Peyer's patch (tissue), 4 donors: ENCODE measurements around the gene TDRD9.

Experiments used
- POLR2A ChIP-seq, 2 donors: fragments of 450-650 bp; IDR thresholded peaks; one replicate each; pipeline ENCODE4 v1.5.1; 2017; ENCODE audit warnings: antibody characterized with exemption in 2 of 2, mild to moderate bottlenecking in 2 of 2, moderate library complexity in 2 of 2
- TF ChIP-seq, protein P1 (sequence below), 6 experiments: fragments of 450-650 bp in 4 of 6; fragments of 200-600 bp in 2 of 6; sonication (generic) in 1 of 6; IDR thresholded peaks; one replicate each; pipeline ENCODE4 v1.5.1; 2017 to 2019; ENCODE audit warnings: antibody characterized with exemption in 6 of 6, mild to moderate bottlenecking in 3 of 6, moderate library complexity in 1 of 6

GRCh38 chr14:104075530-104076151 lies 147.4 kb downstream of the TDRD9 start:
- TF ChIP-seq POLR2A (IDR thresholded peaks at IDR 0.05): no peak
- TF ChIP-seq, protein P1, sequence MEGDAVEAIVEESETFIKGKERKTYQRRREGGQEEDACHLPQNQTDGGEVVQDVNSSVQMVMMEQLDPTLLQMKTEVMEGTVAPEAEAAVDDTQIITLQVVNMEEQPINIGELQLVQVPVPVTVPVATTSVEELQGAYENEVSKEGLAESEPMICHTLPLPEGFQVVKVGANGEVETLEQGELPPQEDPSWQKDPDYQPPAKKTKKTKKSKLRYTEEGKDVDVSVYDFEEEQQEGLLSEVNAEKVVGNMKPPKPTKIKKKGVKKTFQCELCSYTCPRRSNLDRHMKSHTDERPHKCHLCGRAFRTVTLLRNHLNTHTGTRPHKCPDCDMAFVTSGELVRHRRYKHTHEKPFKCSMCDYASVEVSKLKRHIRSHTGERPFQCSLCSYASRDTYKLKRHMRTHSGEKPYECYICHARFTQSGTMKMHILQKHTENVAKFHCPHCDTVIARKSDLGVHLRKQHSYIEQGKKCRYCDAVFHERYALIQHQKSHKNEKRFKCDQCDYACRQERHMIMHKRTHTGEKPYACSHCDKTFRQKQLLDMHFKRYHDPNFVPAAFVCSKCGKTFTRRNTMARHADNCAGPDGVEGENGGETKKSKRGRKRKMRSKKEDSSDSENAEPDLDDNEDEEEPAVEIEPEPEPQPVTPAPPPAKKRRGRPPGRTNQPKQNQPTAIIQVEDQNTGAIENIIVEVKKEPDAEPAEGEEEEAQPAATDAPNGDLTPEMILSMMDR (IDR thresholded peaks at IDR 0.05): peak in 2 of 6 experiments; percentile 17 to 20
